ENCODE results near the gene ARID3B.
A peak's percentile ranks its signal among the peaks of the same experiment; 100 is the strongest.

The ARID3B gene

DNA sequence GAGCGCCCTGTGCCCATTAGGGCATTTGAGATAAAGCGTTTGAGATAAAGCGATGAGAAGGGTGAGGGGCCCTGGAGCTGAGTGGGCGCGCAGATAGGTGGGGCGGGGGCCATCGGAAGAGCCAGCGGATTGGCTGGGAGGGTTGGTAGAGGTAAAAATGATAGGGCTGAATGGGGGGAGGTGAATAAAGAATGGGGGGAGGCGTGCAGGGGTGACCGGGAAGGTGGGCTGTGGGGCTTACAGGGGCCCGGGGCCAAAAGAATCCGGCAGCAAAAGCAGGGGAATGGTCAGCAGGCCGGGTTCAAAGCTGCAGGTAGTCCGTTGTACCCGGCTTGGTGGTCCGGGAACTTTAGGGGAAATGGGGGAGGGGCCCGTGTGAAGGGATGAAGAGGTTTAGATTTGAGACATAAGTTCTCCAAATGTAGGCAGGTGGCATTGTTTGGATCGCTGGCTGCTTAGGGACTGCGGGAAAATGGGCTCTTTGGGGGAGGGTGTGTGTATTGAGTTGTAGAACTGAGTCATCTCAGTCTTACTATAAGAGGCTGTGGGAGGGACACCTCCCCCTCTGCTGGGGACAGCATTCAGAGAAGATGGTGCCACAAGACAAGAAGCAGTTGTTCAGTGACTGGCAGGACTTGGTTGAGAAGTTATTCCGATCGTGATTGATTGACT, 610 bp downstream of the ARID3B start:
- no peak for TF ChIP-seq POLR2AphosphoS5 (IDR thresholded peaks at IDR 0.05; ENCODE audit: low read depth)
- TF ChIP-seq, protein P1, sequence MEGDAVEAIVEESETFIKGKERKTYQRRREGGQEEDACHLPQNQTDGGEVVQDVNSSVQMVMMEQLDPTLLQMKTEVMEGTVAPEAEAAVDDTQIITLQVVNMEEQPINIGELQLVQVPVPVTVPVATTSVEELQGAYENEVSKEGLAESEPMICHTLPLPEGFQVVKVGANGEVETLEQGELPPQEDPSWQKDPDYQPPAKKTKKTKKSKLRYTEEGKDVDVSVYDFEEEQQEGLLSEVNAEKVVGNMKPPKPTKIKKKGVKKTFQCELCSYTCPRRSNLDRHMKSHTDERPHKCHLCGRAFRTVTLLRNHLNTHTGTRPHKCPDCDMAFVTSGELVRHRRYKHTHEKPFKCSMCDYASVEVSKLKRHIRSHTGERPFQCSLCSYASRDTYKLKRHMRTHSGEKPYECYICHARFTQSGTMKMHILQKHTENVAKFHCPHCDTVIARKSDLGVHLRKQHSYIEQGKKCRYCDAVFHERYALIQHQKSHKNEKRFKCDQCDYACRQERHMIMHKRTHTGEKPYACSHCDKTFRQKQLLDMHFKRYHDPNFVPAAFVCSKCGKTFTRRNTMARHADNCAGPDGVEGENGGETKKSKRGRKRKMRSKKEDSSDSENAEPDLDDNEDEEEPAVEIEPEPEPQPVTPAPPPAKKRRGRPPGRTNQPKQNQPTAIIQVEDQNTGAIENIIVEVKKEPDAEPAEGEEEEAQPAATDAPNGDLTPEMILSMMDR (IDR thresholded peaks at IDR 0.05; ENCODE audit: insufficient read depth, low read length) = no peak
- TF ChIP-seq GABPA (IDR thresholded peaks at IDR 0.05; ENCODE audit: low read depth) = no peak
- TF ChIP-seq SPI1 (IDR thresholded peaks at IDR 0.05; ENCODE audit: borderline replicate concordance, low read depth) = no peak
- TF ChIP-seq, protein P2, sequence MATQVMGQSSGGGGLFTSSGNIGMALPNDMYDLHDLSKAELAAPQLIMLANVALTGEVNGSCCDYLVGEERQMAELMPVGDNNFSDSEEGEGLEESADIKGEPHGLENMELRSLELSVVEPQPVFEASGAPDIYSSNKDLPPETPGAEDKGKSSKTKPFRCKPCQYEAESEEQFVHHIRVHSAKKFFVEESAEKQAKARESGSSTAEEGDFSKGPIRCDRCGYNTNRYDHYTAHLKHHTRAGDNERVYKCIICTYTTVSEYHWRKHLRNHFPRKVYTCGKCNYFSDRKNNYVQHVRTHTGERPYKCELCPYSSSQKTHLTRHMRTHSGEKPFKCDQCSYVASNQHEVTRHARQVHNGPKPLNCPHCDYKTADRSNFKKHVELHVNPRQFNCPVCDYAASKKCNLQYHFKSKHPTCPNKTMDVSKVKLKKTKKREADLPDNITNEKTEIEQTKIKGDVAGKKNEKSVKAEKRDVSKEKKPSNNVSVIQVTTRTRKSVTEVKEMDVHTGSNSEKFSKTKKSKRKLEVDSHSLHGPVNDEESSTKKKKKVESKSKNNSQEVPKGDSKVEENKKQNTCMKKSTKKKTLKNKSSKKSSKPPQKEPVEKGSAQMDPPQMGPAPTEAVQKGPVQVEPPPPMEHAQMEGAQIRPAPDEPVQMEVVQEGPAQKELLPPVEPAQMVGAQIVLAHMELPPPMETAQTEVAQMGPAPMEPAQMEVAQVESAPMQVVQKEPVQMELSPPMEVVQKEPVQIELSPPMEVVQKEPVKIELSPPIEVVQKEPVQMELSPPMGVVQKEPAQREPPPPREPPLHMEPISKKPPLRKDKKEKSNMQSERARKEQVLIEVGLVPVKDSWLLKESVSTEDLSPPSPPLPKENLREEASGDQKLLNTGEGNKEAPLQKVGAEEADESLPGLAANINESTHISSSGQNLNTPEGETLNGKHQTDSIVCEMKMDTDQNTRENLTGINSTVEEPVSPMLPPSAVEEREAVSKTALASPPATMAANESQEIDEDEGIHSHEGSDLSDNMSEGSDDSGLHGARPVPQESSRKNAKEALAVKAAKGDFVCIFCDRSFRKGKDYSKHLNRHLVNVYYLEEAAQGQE (IDR thresholded peaks at IDR 0.05; ENCODE audit: insufficient replicate concordance, low read depth) = no peak
- H3K27ac ChIP-seq (replicated peaks) = peak overlapping the region; percentile 72
- peak; percentile 59 to 67 for DNase-seq (ENCODE audit: low read depth in 1 of 2, low spot score in 1 of 2)
- H3K27me3 ChIP-seq (ENCODE audit: insufficient read depth, poor library complexity, severe bottlenecking) = no peaks in the 10 kb centered on the region
- H3K4me3 ChIP-seq (replicated peaks; ENCODE audit: insufficient read depth, low read length) = peak overlapping the region; percentile 92

DNA sequence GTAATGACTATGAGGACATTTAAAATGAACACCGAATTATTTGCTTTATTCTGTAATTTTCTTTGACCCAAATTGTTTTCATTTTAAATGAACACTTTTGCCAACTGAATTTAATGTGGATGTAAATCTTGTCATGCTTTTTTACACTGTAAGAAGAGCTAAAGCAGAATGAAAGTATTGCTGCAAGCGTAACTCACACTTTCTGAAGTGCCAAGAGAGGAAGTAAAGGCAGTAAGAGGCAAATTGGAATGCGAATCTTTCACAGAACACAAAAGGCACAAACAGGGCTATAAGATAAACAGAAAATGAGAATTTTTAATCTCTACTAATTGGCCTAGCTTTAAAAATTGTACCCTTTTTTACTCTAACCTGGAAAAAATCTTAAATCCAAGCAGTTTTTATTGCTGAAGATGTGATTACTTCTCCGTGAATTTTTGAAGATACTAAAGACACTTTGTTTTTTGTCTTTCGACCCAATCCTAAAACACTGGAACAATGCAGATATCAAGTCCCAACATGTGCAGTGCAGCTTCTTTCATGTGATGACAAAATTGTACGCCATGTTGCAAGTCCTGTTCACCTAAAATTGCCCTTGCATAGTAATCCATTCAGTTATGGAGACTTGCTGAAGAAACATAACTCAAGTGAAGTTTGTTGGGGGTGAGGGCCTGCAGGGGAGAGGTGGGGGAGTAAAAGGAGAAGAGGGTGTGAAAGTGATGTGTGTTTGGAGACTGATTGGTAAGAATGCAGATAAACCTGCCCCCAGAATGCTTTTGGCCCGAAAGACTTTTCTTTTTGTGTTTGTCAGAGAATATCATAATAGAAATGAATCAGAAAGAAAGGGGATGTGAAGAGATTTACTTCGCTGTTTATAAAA, 1.4 kb downstream of the ARID3B start:
- peak in 1 of 2 experiments; percentile 13 for DNase-seq (ENCODE audit: low read depth in 1 of 2, low spot score in 1 of 2)
- TF ChIP-seq, protein P2 (IDR thresholded peaks at IDR 0.05; ENCODE audit: insufficient replicate concordance, low read depth) = no peak
- TF ChIP-seq GABPA (IDR thresholded peaks at IDR 0.05; ENCODE audit: low read depth) (no peak), SPI1 (IDR thresholded peaks at IDR 0.05; ENCODE audit: borderline replicate concordance, low read depth) (peak; percentile 61; the same call in 1 of the 2 replicates), POLR2AphosphoS5 (IDR thresholded peaks at IDR 0.05; ENCODE audit: low read depth) (no peak)
- H3K27ac ChIP-seq (replicated peaks) = no peak overlapping the region; the same call in 1 of the 2 replicates
- peak overlapping the region; percentile 92 for H3K4me3 ChIP-seq (replicated peaks; ENCODE audit: insufficient read depth, low read length)
- no peaks in the 10 kb centered on the region for H3K27me3 ChIP-seq (ENCODE audit: insufficient read depth, poor library complexity, severe bottlenecking)

DNA sequence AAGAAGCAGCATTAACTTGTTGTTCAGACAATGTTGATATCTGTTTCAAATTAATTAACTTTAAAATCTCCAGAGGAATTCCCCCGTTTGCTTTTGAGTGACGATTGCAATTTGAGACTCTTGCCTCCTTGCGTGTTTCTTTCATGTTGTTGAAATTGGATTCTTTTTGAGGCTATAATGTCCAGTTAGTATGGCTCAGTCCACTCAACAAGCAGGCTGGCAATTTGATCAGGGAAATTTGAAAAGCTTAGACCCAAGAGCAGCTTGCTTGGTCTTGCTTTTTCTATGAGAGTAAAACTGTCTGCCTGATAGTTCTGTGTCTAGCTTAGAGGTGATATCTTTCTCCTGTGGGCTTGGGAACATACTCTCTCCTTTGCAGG, 2.0 kb downstream of the ARID3B start:
- Histone ChIP-seq H3K27me3 (ENCODE audit: insufficient read depth, poor library complexity, severe bottlenecking) (no peaks in the 10 kb centered on the region), H3K27ac (replicated peaks) (no peak overlapping the region), H3K4me3 (replicated peaks; ENCODE audit: insufficient read depth, low read length) (no peak overlapping the region)
- DNase-seq (ENCODE audit: low read depth in 1 of 2, low spot score in 1 of 2) = no peak
- no peak for TF ChIP-seq POLR2AphosphoS5 (IDR thresholded peaks at IDR 0.05; ENCODE audit: low read depth)
- TF ChIP-seq, protein P2 (IDR thresholded peaks at IDR 0.05; ENCODE audit: insufficient replicate concordance, low read depth) = no peak

DNA sequence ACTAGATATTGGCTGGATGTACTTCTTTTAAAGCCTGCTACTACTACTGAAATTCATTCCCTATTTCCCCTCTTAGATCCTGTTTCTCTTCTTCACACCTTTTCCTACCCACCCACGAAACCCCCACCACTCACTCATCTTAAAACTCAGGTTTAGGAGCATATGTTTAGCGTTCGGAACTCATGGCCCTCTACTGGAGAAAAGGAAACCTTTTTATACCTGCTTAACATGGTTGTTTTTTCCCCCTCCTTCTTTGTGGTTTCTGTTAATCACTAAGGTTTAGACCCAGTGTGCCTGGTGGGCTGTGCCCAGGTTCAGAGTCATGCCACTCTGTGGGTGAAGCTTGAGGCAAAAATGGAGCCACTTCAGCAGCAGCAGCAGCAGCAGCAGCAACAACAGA, 2.6 kb downstream of the ARID3B start:
- DNase-seq (ENCODE audit: low read depth in 1 of 2, low spot score in 1 of 2) = no peak

More for the DNA sequence above, 2.6 kb downstream of the ARID3B start:
- Histone ChIP-seq H3K27me3 (ENCODE audit: insufficient read depth, poor library complexity, severe bottlenecking) (no peaks in the 10 kb centered on the region), H3K27ac (replicated peaks) (no peak overlapping the region), H3K4me3 (replicated peaks; ENCODE audit: insufficient read depth, low read length) (no peak overlapping the region)
- TF ChIP-seq, protein P1 (IDR thresholded peaks at IDR 0.05; ENCODE audit: insufficient read depth, low read length) = no peak

Measured in HL-60 (cell line).